A673 (cell line): ENCODE results near the gene GPS1. TPM values are rescaled to one million over a fixed set of nuclear protein-coding genes. Genes with fewer than 3 reads are reported as not detected.

Experiments
- BruUV-seq: library from RNA; stranded (reverse); fragments of 400-500 nt; replicated peaks from 2 replicates; lab custom pipeline; 2021; lab: Mats Ljungman, UMichigan
- CTCF ChIA-PET: fragments of 300-600 bp; sonication (Branson Sonifier 250); formaldehyde crosslinking; loops from one replicate; lab custom pipeline; 2022; ENCODE audit warnings: antibody characterized with exemption; lab: Charles Lee
- POLR2A ChIA-PET: fragments of 300-600 bp; sonication (Branson Sonifier 250); formaldehyde crosslinking; loops from one replicate; lab custom pipeline; 2022; ENCODE audit warnings: antibody characterized with exemption; ENCODE audit not compliant: low non-redundant PET; lab: Charles Lee
- DNase-seq: peaks from one replicate; pipeline ENCODE4 v3.0.0-alpha.2; 2015; ENCODE audit warnings: low spot score
- H3K27ac ChIP-seq: fragments of 200-600 bp; sonication (generic); 2 replicates; pipeline ENCODE4 v1.5.1; 2016; ENCODE audit warnings: mixed run types, low read depth, mild to moderate bottlenecking, mixed read lengths, antibody characterized with exemption, low read length; ENCODE audit not compliant: poor library complexity, severe bottlenecking
- H3K27me3 ChIP-seq: fragments of 200-600 bp; sonication (generic); replicated peaks from 2 replicates; pipeline ENCODE4 v1.6.1; 2017; ENCODE audit warnings: mixed run types, low read depth, mild to moderate bottlenecking, mixed read lengths, antibody characterized with exemption, low read length; ENCODE audit not compliant: insufficient read depth, poor library complexity
- H3K36me3 ChIP-seq: fragments of 200-600 bp; sonication (generic); 2 replicates; pipeline ENCODE4 v1.6.1; 2016; ENCODE audit warnings: mixed run types, mild to moderate bottlenecking, mixed read lengths, antibody characterized with exemption, low read length; ENCODE audit not compliant: insufficient read depth, poor library complexity, severe bottlenecking
- H3K4me1 ChIP-seq: fragments of 200-600 bp; sonication (generic); 2 replicates; pipeline ENCODE4 v1.6.1; 2017; ENCODE audit warnings: mixed run types, mild to moderate bottlenecking, mixed read lengths, antibody characterized with exemption, low read length; ENCODE audit not compliant: insufficient read depth, poor library complexity, severe bottlenecking
- H3K4me3 ChIP-seq: fragments of 200-600 bp; sonication (generic); 2 replicates; pipeline ENCODE4 v1.5.1; 2016; ENCODE audit warnings: low read depth, mixed run types, mild to moderate bottlenecking, mixed read lengths, low read length; ENCODE audit not compliant: poor library complexity, severe bottlenecking
- H3K9me3 ChIP-seq: fragments of 200-600 bp; sonication (generic); 2 replicates; pipeline ENCODE4 v1.6.1; 2016; ENCODE audit warnings: mixed run types, low read depth, mild to moderate bottlenecking, mixed read lengths, antibody characterized with exemption, low read length; ENCODE audit not compliant: poor library complexity, severe bottlenecking
- CTCF ChIP-seq: fragments of 300-800, 200-600 bp; sonication (generic); conservative IDR thresholded peaks from 2 replicates; pipeline ENCODE4 v1.5.1; 2017; ENCODE audit warnings: low read depth, mild to moderate bottlenecking, antibody characterized with exemption, low read length, moderate library complexity, mixed read lengths
- EZH2 ChIP-seq: fragments of 200-600 bp; sonication (generic); IDR thresholded peaks from 2 replicates; pipeline ENCODE4 v1.6.1; 2017; ENCODE audit warnings: borderline replicate concordance, low read depth, mild to moderate bottlenecking, mixed read lengths, antibody characterized with exemption, low read length; ENCODE audit not compliant: poor library complexity, severe bottlenecking
- intact Hi-C: fragments of 100-400 bp; cut with micrococcal nuclease; formaldehyde crosslinking; loops from one replicate; pipeline ENCODE4 v1.10.0; 2022; ENCODE audit not compliant: unreplicated experiment
- total RNA-seq: library from RNA; stranded (reverse); gene quantifications from 2 replicates; pipeline ENCODE4 v1.2.3, GENCODE V29; 2021

GPS1 gene
- total RNA-seq, 1 experiment from 2014 or later, result 162 TPM

- no peak for TF ChIP-seq EZH2
- TF ChIP-seq CTCF, result peak; percentile 66
- no TSS peak for BruUV-seq
- Histone ChIP-seq H3K27ac (peak overlapping the region; percentile 75), H3K9me3 (no peaks in the 10 kb centered on the region), H3K27me3 (no peaks in the 10 kb centered on the region), H3K36me3 (peaks cover 8% of the 10 kb centered on the region), H3K4me1 (peaks cover 20% of the 10 kb centered on the region), H3K4me3 (peak overlapping the region; percentile 97)
- ChIA-PET POLR2A (no interaction called here), CTCF (interaction anchor here (0.7 to 4.1 kb wide), 3 partner anchors 9 to 62 kb away, joined by 3 to 23 read pairs (median 7); no protein-coding TSS in a partner anchor)
- peak; percentile 69 for DNase-seq
- intact Hi-C loops, result loop anchor here (5.0 kb wide), 1 partner anchor 64 kb away; no protein-coding TSS in a partner anchor
Observed at GRCh38 chr17:82021107-82021899, 30.4 kb upstream of the GPS1 start.

- CTCF ChIA-PET, result interaction anchor here (1.0 to 4.1 kb wide), 2 partner anchors 9 to 62 kb away, joined by 7 to 23 read pairs; no protein-coding TSS in a partner anchor
- Histone ChIP-seq H3K4me1 (peaks cover 20% of the 10 kb centered on the region), H3K36me3 (peaks cover 9% of the 10 kb centered on the region), H3K27me3 (no peaks in the 10 kb centered on the region), H3K27ac (peak overlapping the region; percentile 75), H3K9me3 (no peaks in the 10 kb centered on the region), H3K4me3 (peak overlapping the region; percentile 97)
- POLR2A ChIA-PET, result no interaction called here
- intact Hi-C loops, result loop anchor here (5.0 kb wide), 1 partner anchor 65 kb away; no protein-coding TSS in a partner anchor
- BruUV-seq, result no TSS peak
- TF ChIP-seq CTCF, result no peak
- TF ChIP-seq EZH2, result no peak
- DNase-seq, result no peak
Observed at GRCh38 chr17:82021900-82022309, 29.8 kb upstream of the GPS1 start.

GRCh38 chr17:82022310-82022980 lies 29.3 kb upstream of the GPS1 start, which contains the start of gene CENPX:
CENPX (minus strand) TSS chr17:82022878; CDS start chr17:82022861, 17 bp downstream.
- H3K27me3 ChIP-seq, result no peaks in the 10 kb centered on the region
- BruUV-seq, result TSS peak; percentile 37
- no peak for DNase-seq

More at GRCh38 chr17:82022310-82022980, 29.3 kb upstream of the GPS1 start, which contains the start of gene CENPX:
- intact Hi-C loops, result loop anchor here (5.0 kb wide), 1 partner anchor 65 kb away; no protein-coding TSS in a partner anchor
- CTCF ChIA-PET, result interaction anchor here (0.5 to 4.1 kb wide), 4 partner anchors 8 to 63 kb away, joined by 6 to 23 read pairs (median 6); partner anchors contain the start of gene DCXR
- Histone ChIP-seq H3K27ac (peak within 1 kb of the TSS; percentile 75), H3K9me3 (no peaks in the 10 kb centered on the region), H3K4me1 (peaks cover 20% of the 10 kb centered on the region), H3K4me3 (peak within 1 kb of the TSS; percentile 97), H3K36me3 (peaks cover 13% of the 10 kb centered on the region)
- POLR2A ChIA-PET, result interaction anchor here (0.6 to 1.2 kb wide), 3 partner anchors 15 to 119 kb away, joined by 3 to 23 read pairs (median 3); partner anchors contain the start of gene DCXR
- TF ChIP-seq EZH2 (no peak), CTCF (no peak)
